ENCODE data around the gene CDC20B.
"Not testable (repeated sequence)": the region's sequence is repeated elsewhere in the genome, so short reads cannot be mapped to it uniquely, and the experiment has no call there.

CDC20B gene

GRCh38 chr5:55104036-55104772 is 68.8 kb downstream of the CDC20B start:
- no peak for DNase-seq (ENCODE audit: low spot score)

GRCh38 chr5:55102348-55102747 is 70.6 kb downstream of the CDC20B start, which contains the start of gene GZMA:
TSS of gene GZMA (plus strand) at chr5:55102646. CDS start at chr5:55102683, 37 bp downstream.
- DNase-seq (ENCODE audit: low spot score), result no peak

GRCh38 chr5:55101556-55102276 is 71.3 kb downstream of the CDC20B start:
- DNase-seq (ENCODE audit: low spot score), result no peak

DNA sequence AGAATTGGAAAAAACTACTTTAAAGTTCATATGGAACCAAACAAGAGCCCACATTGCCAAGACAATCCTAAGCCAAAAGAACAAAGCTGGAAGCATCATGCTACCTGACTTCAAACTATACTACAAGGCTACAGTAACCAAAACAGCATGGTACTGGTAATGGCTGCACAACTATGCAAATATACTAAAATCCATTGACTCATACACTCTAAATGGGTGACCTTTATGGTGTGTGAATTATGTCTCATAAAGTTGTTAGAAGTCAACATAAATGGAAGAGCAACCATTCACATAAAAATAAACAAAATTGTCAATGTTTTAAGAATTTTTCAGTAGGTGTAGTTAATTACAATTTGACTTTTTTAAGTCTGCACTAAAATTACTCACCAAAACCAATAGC is 71.8 kb downstream of the CDC20B start:
- DNase-seq (ENCODE audit: low spot score), result not testable (repeated sequence)

DNA sequence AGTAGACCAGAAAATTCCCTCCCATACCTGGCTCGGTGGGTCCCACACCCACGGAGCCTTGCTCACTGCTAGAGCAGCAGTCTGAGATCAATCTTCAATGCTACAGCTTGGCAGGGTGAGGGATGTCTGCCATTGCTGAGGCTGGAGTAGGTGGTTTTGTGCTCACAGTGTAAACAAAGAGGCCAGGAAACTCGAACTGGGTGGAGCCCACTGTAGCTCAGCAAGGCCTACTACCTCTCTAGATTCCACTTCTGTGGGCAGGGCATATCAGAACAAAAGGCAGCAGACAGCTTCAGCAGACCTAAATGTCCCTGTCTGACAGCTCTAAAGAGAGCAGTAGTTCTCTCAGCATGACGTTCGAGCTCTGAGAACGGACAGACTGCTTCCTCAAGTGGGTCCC is 76.1 kb downstream of the CDC20B start:
- no peak for DNase-seq (ENCODE audit: low spot score)

- no peak for DNase-seq (ENCODE audit: low spot score)
These were observed 76.8 kb downstream of the CDC20B start for GRCh38 chr5:55096182-55096581.

GRCh38 chr5:55091011-55091410 is 82.0 kb downstream of the CDC20B start:
- DNase-seq (ENCODE audit: low spot score), result not testable (repeated sequence)

DNA sequence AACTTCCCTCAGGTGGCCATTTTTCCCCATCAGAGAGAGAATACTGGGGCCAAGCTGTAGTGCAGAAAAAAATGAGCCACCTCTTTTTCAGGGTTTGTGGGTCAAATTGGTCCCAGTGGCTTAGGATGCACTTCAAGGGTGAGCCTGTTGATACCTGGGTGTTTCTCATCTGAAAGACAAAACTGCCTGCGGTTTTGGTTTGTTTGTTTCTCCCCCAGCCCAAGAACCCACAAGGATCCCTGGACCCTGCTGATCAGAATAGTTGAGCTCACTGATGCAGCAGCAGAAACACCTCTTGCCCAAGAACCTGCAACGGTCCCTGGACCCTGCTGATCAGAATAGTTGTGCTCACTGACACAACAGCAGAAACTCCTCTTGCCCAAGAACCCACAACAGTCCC is 83.7 kb downstream of the CDC20B start:
- DNase-seq (ENCODE audit: low spot score), result not testable (repeated sequence)

DNA sequence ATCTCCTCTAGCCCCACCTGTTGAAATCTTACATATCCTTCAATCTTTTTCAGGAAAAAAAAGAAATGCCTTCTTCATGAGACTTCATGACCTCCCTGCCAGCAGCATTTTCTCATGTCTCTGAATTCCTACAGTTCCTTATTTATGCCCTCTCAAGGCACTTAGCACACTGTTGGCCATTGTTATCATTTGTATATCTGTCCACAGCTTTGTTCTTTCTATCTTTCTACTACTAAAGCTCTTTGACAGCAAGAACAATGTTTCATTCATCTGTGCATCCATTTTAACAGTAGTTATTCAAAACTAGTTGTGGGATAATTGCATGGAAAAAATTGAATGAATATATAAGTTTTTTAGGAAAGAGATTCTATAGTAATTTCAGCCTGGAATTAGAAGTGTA is 91.4 kb downstream of the CDC20B start:
- DNase-seq (ENCODE audit: low spot score), result no peak

DNA sequence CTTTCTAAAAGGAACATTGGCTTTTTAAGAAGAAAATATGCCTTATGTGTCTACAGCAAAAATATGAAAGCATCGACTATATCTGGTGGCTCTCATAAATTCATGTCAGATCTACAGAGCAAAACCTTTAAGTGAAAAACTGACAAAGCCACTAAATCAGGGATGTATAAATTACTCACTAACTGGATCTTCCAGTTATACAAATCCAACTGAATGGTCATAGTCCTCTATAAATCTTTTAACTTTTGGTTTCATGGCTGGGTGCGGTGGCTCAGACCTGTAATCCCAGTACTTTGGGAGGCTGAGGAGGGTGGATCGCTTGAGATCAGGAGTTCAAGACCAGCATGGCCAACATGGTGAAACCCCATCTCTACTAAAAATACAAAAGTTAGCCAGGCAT is 99.8 kb downstream of the CDC20B start:
- DNase-seq (ENCODE audit: low spot score), result no peak

- no peak for DNase-seq (ENCODE audit: low spot score)
These were observed 100.3 kb downstream of the CDC20B start for GRCh38 chr5:55072666-55073065.

GRCh38 chr5:55071413-55071812 is 101.6 kb downstream of the CDC20B start:
- DNase-seq (ENCODE audit: low spot score), result no peak

DNA sequence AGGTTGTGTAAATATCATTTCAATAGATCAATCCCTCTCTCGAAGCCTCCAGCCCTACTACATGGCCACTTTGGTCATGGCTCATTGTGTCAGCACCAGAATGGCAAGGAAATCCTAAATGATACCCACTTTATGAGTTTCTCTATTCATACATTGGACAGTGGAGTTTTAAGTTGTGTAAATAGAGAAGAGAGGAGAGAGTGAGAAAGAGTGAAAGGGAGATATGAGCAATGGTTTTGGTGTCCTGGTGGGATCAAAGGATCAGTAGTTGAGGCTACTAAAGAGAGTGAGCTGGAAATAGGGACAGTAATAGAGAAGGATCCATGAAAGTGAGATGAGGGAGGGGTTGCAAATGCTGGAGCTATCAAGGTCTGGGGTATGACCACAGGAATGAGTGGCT is 102.0 kb downstream of the CDC20B start:
- no peak for DNase-seq (ENCODE audit: low spot score)

- no peak for DNase-seq (ENCODE audit: low spot score)
These were observed 106.7 kb downstream of the CDC20B start for GRCh38 chr5:55066277-55066676.

DNA sequence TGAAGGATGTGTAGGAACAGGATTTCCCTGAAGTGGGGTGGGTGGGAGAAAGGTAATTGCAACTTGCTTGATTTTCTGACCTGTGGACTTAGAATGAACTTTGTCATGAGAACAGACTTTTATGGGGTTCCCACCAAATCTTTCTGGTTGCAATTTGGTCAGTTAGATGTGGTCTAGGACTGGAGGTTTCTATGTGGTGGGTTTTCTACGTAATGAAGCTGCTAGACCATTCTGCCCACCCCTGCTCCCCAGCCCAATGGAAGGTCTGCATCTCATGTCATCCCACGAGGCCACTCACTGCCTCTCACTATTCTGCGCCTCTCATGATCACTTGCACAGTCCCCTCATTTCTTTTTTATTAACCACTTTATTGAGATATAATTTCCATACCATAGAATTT is 108.5 kb downstream of the CDC20B start:
- no peak for DNase-seq (ENCODE audit: low spot score)

- no peak for DNase-seq (ENCODE audit: low spot score)
These were observed 109.1 kb downstream of the CDC20B start for GRCh38 chr5:55063899-55064298.

GRCh38 chr5:55063220-55063863 is 109.6 kb downstream of the CDC20B start:
- no peak for DNase-seq (ENCODE audit: low spot score)

All from putamen (tissue), 1 donor.